H1 (cell line): Measurements from ENCODE around the gene BANF1. TPM values are rescaled to one million over a fixed set of nuclear protein-coding genes. Genes with fewer than 3 reads are reported as not detected.

Source experiments
- CTCF ChIA-PET: fragments of 300-600 bp; sonication (Branson Sonifier 250); formaldehyde crosslinking; loops from one replicate; lab custom pipeline; 2021; ENCODE audit not compliant: partially characterized antibody; lab: Charles Lee
- POLR2A ChIA-PET: fragments of 300-600 bp; sonication (Branson Sonifier 250); formaldehyde crosslinking; loops from one replicate; lab custom pipeline; 2021; ENCODE audit warnings: inconsistent platforms; ENCODE audit not compliant: partially characterized antibody; lab: Charles Lee
- DNase-seq, 2 experiments: peaks; one replicate each; pipeline versions ENCODE4 v3.0.0 to v3.0.0-alpha.2; 2010 to 2022; ENCODE audit warnings: low spot score in 2 of 2, low read depth in 1 of 2, mixed read lengths in 1 of 2
- FAIRE-seq: peaks from 2 replicates; lab custom pipeline; 2011; peaks lifted over from hg19 to GRCh38; lab: Jason Lieb, UNC
- H2AFZ ChIP-seq: 2 replicates; pipeline ENCODE4 v1.8.1; 2012; ENCODE audit warnings: low read length, inconsistent platforms
- H2AK5ac ChIP-seq: 2 replicates; pipeline ENCODE4 v1.6.1; 2013; ENCODE audit warnings: low read depth, low read length
- H2BK120ac ChIP-seq: replicated peaks from 2 replicates; pipeline ENCODE3; 2013; ENCODE audit warnings: low read depth, low read length, inconsistent platforms
- H2BK12ac ChIP-seq: 2 replicates; pipeline ENCODE4 v1.6.1; 2013; ENCODE audit warnings: low read depth, low read length
- H2BK15ac ChIP-seq: 2 replicates; pipeline ENCODE4 v1.6.1; 2013; ENCODE audit warnings: low read length
- H2BK20ac ChIP-seq: 2 replicates; pipeline ENCODE4 v1.6.1; 2013; ENCODE audit warnings: low read length
- H2BK5ac ChIP-seq: 2 replicates; pipeline ENCODE4 v1.6.1; 2013; ENCODE audit warnings: low read depth, low read length
- H3K14ac ChIP-seq: 2 replicates; pipeline ENCODE4 v1.6.1; 2013; ENCODE audit warnings: inconsistent platforms; ENCODE audit not compliant: insufficient read length
- H3K18ac ChIP-seq: 2 replicates; pipeline ENCODE4 v1.6.1; 2013; ENCODE audit warnings: low read length; ENCODE audit errors: extremely low read depth
- H3K23ac ChIP-seq: 2 replicates; pipeline ENCODE4 v1.6.1; 2013; ENCODE audit warnings: inconsistent platforms; ENCODE audit not compliant: insufficient read length
- H3K23me2 ChIP-seq: 2 replicates; pipeline ENCODE4 v1.6.1; 2013; ENCODE audit warnings: low read depth, low read length
- H3K27ac ChIP-seq: 2 replicates; pipeline ENCODE4 v1.6.1; 2011; ENCODE audit warnings: low read depth, low read length, inconsistent platforms
- H3K27me3 ChIP-seq, 4 experiments: replicated peaks in 1 of 4; 1 replicate in 1 of 4; 2 replicates in 3 of 4; pipeline versions ENCODE4 v1.6.1 to v1.8.1; 2011 to 2013; ENCODE audit warnings: low read length in 3 of 4, mild to moderate bottlenecking in 3 of 4, inconsistent platforms in 2 of 4, mixed read lengths in 2 of 4, moderate library complexity in 1 of 4; ENCODE audit not compliant: control insufficient read depth in 3 of 4, insufficient read depth in 3 of 4; ENCODE audit errors: extremely low read depth in 1 of 4
- H3K36me3 ChIP-seq, 4 experiments: 2 replicates each; pipeline versions ENCODE4 v1.6.1 to v1.8.1; 2011 to 2013; ENCODE audit warnings: mild to moderate bottlenecking in 4 of 4, low read length in 3 of 4, moderate library complexity in 2 of 4, control low read depth in 1 of 4, inconsistent platforms in 1 of 4; ENCODE audit not compliant: insufficient read depth in 4 of 4, control insufficient read depth in 2 of 4
- H3K4ac ChIP-seq: replicated peaks from 2 replicates; pipeline ENCODE3; 2013; ENCODE audit warnings: low read length, low read depth, mixed read lengths, inconsistent platforms; ENCODE audit not compliant: insufficient read length
- H3K4me1 ChIP-seq, 4 experiments: replicated peaks in 1 of 4; 1 replicate in 1 of 4; 2 replicates in 3 of 4; pipeline versions ENCODE4 v1.6.1 to v1.8.1; 2011 to 2013; ENCODE audit warnings: low read length in 3 of 4, inconsistent platforms in 2 of 4, mixed read lengths in 1 of 4; ENCODE audit not compliant: insufficient read depth in 4 of 4, control insufficient read depth in 3 of 4
- H3K4me2 ChIP-seq, 2 experiments: 2 replicates each; pipeline versions ENCODE4 v1.6.1 to v1.8.1; 2011 to 2013; ENCODE audit warnings: low read depth in 2 of 2, low read length in 2 of 2, control low read depth in 1 of 2, inconsistent platforms in 1 of 2, mild to moderate bottlenecking in 1 of 2; ENCODE audit not compliant: insufficient read depth in 1 of 2
- H3K4me3 ChIP-seq, 4 experiments: fragments of 200-600, 300-600 bp in 1 of 4; sonication (generic), shearing (Covaris generic), sonication (Bioruptor Twin) in 1 of 4; 2 replicates each; pipeline versions ENCODE4 v1.5.1 to v1.8.1; 2011 to 2016; ENCODE audit warnings: low read length in 4 of 4, low read depth in 3 of 4, control low read depth in 2 of 4, inconsistent platforms in 2 of 4, mild to moderate bottlenecking in 2 of 4, mixed read lengths in 1 of 4, moderate library complexity in 1 of 4; ENCODE audit not compliant: insufficient read depth in 2 of 4; ENCODE audit errors: extremely low read depth in 1 of 4
- H3K56ac ChIP-seq: replicated peaks from 2 replicates; pipeline ENCODE3; 2013; ENCODE audit warnings: low read depth, mild to moderate bottlenecking, mixed read lengths, low read length, inconsistent platforms; ENCODE audit not compliant: insufficient read length
- H3K79me1 ChIP-seq: 2 replicates; pipeline ENCODE4 v1.6.1; 2013; ENCODE audit warnings: low read depth, low read length, control low read depth
- H3K79me2 ChIP-seq, 2 experiments: 2 replicates each; pipeline versions ENCODE4 v1.6.1 to v1.8.1; 2012 to 2013; ENCODE audit warnings: low read length in 2 of 2, mild to moderate bottlenecking in 2 of 2, inconsistent platforms in 1 of 2; ENCODE audit not compliant: insufficient read depth in 2 of 2, control insufficient read depth in 1 of 2
- H3K9ac ChIP-seq, 4 experiments: replicated peaks in 1 of 4; 1 replicate in 1 of 4; 2 replicates in 3 of 4; pipeline versions ENCODE4 v1.6.1 to v1.8.1; 2011 to 2013; ENCODE audit warnings: low read depth in 3 of 4, low read length in 3 of 4, control low read depth in 2 of 4, mild to moderate bottlenecking in 2 of 4, moderate library complexity in 2 of 4, inconsistent platforms in 1 of 4; ENCODE audit errors: extremely low read depth in 1 of 4
- H3K9me3 ChIP-seq, 2 experiments: 2 replicates each; pipeline versions ENCODE4 v1.6.1 to v1.8.1; 2012 to 2013; ENCODE audit warnings: mild to moderate bottlenecking in 2 of 2, moderate library complexity in 2 of 2, control low read depth in 1 of 2, inconsistent platforms in 1 of 2, low read depth in 1 of 2, low read length in 1 of 2, mixed read lengths in 1 of 2; ENCODE audit not compliant: insufficient read depth in 2 of 2
- H4K20me1 ChIP-seq, 2 experiments: replicated peaks in 1 of 2; 2 replicates each; pipeline versions ENCODE3 to v1.8.1; 2011 to 2013; ENCODE audit warnings: inconsistent platforms in 2 of 2, low read length in 2 of 2, mild to moderate bottlenecking in 1 of 2; ENCODE audit not compliant: insufficient read depth in 2 of 2, control insufficient read depth in 1 of 2
- H4K5ac ChIP-seq: 2 replicates; pipeline ENCODE4 v1.6.1; 2013; ENCODE audit warnings: low read length, low read depth, mixed read lengths, inconsistent platforms; ENCODE audit not compliant: insufficient read length
- H4K8ac ChIP-seq: 2 replicates; pipeline ENCODE4 v1.8.0; 2013; ENCODE audit warnings: mild to moderate bottlenecking, moderate library complexity, low read length, inconsistent platforms; ENCODE audit not compliant: insufficient read depth; ENCODE audit errors: extremely low read depth
- H4K91ac ChIP-seq: replicated peaks from 2 replicates; pipeline ENCODE3; 2013; ENCODE audit warnings: low read length, mixed read lengths, inconsistent platforms; ENCODE audit not compliant: insufficient read length
- BCL11A ChIP-seq, 2 experiments: IDR thresholded peaks; one replicate each; pipeline ENCODE4 v1.6.1; 2011; ENCODE audit warnings: low read depth in 2 of 2, low read length in 2 of 2, mild to moderate bottlenecking in 2 of 2
- CBX8 ChIP-seq: fragments of 300-800, 300-1000 bp; sonication (generic); IDR thresholded peaks from 2 replicates; pipeline ENCODE4 v1.7.1; 2016; ENCODE audit warnings: low read depth, low read length, borderline replicate concordance
- EGR1 ChIP-seq: IDR thresholded peaks from 2 replicates; pipeline ENCODE4 v1.6.1; 2011; ENCODE audit warnings: low read depth, low read length, borderline replicate concordance
- MAX ChIP-seq: IDR thresholded peaks from 2 replicates; pipeline ENCODE4 v1.6.1; 2012; ENCODE audit warnings: inconsistent platforms
- NRF1 ChIP-seq: IDR thresholded peaks from 2 replicates; pipeline ENCODE4 v1.6.1; 2011; ENCODE audit warnings: mild to moderate bottlenecking, low read depth, low read length, improper control_type of control experiment
- POLR2A ChIP-seq, 2 experiments: IDR thresholded peaks; 1 replicate in 1 of 2; 2 replicates in 1 of 2; pipeline ENCODE4 v1.6.1; 2011; ENCODE audit warnings: low read depth in 2 of 2, low read length in 2 of 2, mild to moderate bottlenecking in 2 of 2; ENCODE audit errors: control extremely low read depth in 1 of 2
- POLR2AphosphoS5 ChIP-seq: IDR thresholded peaks from 2 replicates; pipeline ENCODE4 v1.6.1; 2011; ENCODE audit warnings: low read depth, low read length
- RAD21 ChIP-seq, 2 experiments: IDR thresholded peaks in 1 of 2; conservative IDR thresholded peaks in 1 of 2; 2 replicates each; pipeline ENCODE4 v1.6.1; 2011; ENCODE audit warnings: low read depth in 2 of 2, low read length in 2 of 2, improper control_type of control experiment in 1 of 2, inconsistent platforms in 1 of 2, mild to moderate bottlenecking in 1 of 2, moderate library complexity in 1 of 2
- SIRT6 ChIP-seq: IDR thresholded peaks from one replicate; pipeline ENCODE4 v1.7.1; 2012; ENCODE audit warnings: low read length, inconsistent platforms
- SRF ChIP-seq: IDR thresholded peaks from 2 replicates; pipeline ENCODE4 v1.6.1; 2011; ENCODE audit warnings: mild to moderate bottlenecking, low read depth, low read length, moderate library complexity
- TAF1 ChIP-seq: IDR thresholded peaks from 2 replicates; pipeline ENCODE4 v1.6.1; 2011; ENCODE audit warnings: mild to moderate bottlenecking, low read depth, low read length
- TAF7 ChIP-seq: optimal IDR thresholded peaks from 2 replicates; pipeline ENCODE3; 2011; ENCODE audit warnings: low read depth, mild to moderate bottlenecking, inconsistent platforms, low read length, moderate library complexity, borderline replicate concordance
- WGBS, 2 experiments: shearing (Covaris generic) in 1 of 2; methylation state at CpG; one replicate each; pipeline versions ENCODE4 v1.1.6 to v1.1.7; 2013 to 2015; ENCODE audit warnings: low lambda C conversion rate in 2 of 2, mixed read lengths in 2 of 2, inconsistent platforms in 1 of 2, low coverage in 1 of 2, missing lambda C conversion rate in 1 of 2; ENCODE audit not compliant: insufficient replicate concordance in 2 of 2, insufficient coverage in 1 of 2, insufficient read length in 1 of 2; ENCODE audit errors: extremely low coverage in 1 of 2, missing lambda C conversion rate in 1 of 2; 5-methylcytosine and 5-hydroxymethylcytosine counted together
- polyA plus RNA-seq, 7 experiments: library from polyadenylated mRNA; depleted of rRNA in 3 of 7; stranded (reverse) in 5 of 7; unstranded in 2 of 7; fragments of >200 nt in 5 of 7; fragments of 200-250 nt in 2 of 7; gene quantifications; 1 replicate in 5 of 7; 2 replicates in 1 of 7; 4 replicates in 1 of 7; pipeline versions ENCODE4 v1.2.1 to v1.2.3, GENCODE V29; 2011 to 2013; ENCODE audit warnings: missing spikeins in 2 of 7, mixed read lengths in 2 of 7
- total RNA-seq: library from RNA; stranded (reverse); fragmentation: NEBNext Ultra II Directional; extraction: Animal tissue kit (Norgen Biotek cat#: 25700); gene quantifications from 2 replicates; pipeline ENCODE4 v1.2.1, GENCODE V29; 2021

BANF1 gene
- total and polyA plus RNA-seq, 2 of the 8 experiments (the other 6 are each of a cell fraction or from before 2014, with no cell fraction given) = 330 to 467 TPM

GRCh38 chr11:65982824-65983588 lies 19.3 kb upstream of the BANF1 start:
- H3K27ac ChIP-seq = no peak overlapping the region
- H3K27me3 ChIP-seq = no peaks in the 10 kb centered on the region
- no peak overlapping the region for H3K23ac ChIP-seq
- no peak overlapping the region; a peak in 1 of 7 replicates for H3K9ac ChIP-seq
- H3K4me1 ChIP-seq = no peaks in the 10 kb centered on the region
- ChIA-PET POLR2A (interaction anchor here (0.6 to 2.7 kb wide), 6 partner anchors 9 to 130 kb away, joined by 3 to 7 read pairs (median 4); no protein-coding TSS in a partner anchor), CTCF (interaction anchor here (0.9 to 18.4 kb wide), 7 partner anchors 14 to 277 kb away, joined by 3 to 281 read pairs (median 3); partner anchors contain the start of genes CCDC85B, FIBP and SART1)
- FAIRE-seq = no peak
- H4K8ac ChIP-seq = peak overlapping the region; percentile 41; the same call in 1 of the 2 replicates
- H2BK20ac ChIP-seq = no peak overlapping the region
- H3K23me2 ChIP-seq = no peaks in the 10 kb centered on the region
- no peak overlapping the region for H2BK15ac ChIP-seq
- no peak overlapping the region for H3K18ac ChIP-seq
- no peak for DNase-seq
- no peak overlapping the region for H3K4me3 ChIP-seq
- H3K36me3 ChIP-seq = peaks cover 0 to 11% (median 8%) of the 10 kb centered on the region in 4 experiments; a peak in 6 of 8 replicates
- no peaks in the 10 kb centered on the region for H3K79me2 ChIP-seq
- no peak overlapping the region for H2BK12ac ChIP-seq
- H3K4me2 ChIP-seq = no peak overlapping the region
- no peak overlapping the region for H2BK120ac ChIP-seq
- H3K9me3 ChIP-seq = no peaks in the 10 kb centered on the region
- H4K5ac ChIP-seq = no peak overlapping the region
- H4K91ac ChIP-seq = no peak overlapping the region
- no peaks in the 10 kb centered on the region for H3K79me1 ChIP-seq
- 84% methylated on average over 20 of the region's 22 CpGs; no CpG with 5 or more reads in 1 of the 2 experiments for WGBS, 2 experiments
- no peak overlapping the region for H2AFZ ChIP-seq
- H4K20me1 ChIP-seq = peaks cover 0 to 2% of the 10 kb centered on the region in 2 experiments
- H3K56ac ChIP-seq = no peak overlapping the region
- H2AK5ac ChIP-seq = no peak overlapping the region
- H2BK5ac ChIP-seq = no peak overlapping the region
- no peak overlapping the region for H3K14ac ChIP-seq
- H3K4ac ChIP-seq = no peak overlapping the region
- TF ChIP-seq EGR1 (no peak), POLR2A (IDR thresholded peaks at IDR 0.05; ENCODE audit: control extremely low read depth in 1 of 2, low read depth in 2 of 2, low read length in 2 of 2) (no peak), TAF1 (no peak), CBX8 (no peak), BCL11A (IDR thresholded peaks at IDR 0.05; ENCODE audit: low read depth in 2 of 2, low read length in 2 of 2) (no peak), TAF7 (no peak), SRF (no peak), NRF1 (no peak), POLR2AphosphoS5 (no peak), MAX (no peak), SIRT6 (no peak), RAD21 (IDR thresholded peaks at IDR 0.05 in 1 of 2, conservative IDR thresholded peaks at IDR 0.05 in 1 of 2; ENCODE audit: low read depth in 2 of 2, low read length in 2 of 2) (no peak)
